Cardiac fibroblast (primary cell): ENCODE measurements around the gene ENTR1.
"Not testable (repeated sequence)": the region's sequence is repeated elsewhere in the genome, so short reads cannot be mapped to it uniquely, and the experiment has no call there.

Experiments used
- DNase-seq, 2 donors: peaks; one replicate each; pipeline versions ENCODE4 v3.0.0 to v3.0.0-alpha.2; 2010; ENCODE audit warnings: low read depth in 2 of 2
- H3K4me3 ChIP-seq, 2 donors: replicated peaks in 1 of 2; 1 replicate in 1 of 2; 2 replicates in 1 of 2; pipeline ENCODE4 v1.5.1; 2011; ENCODE audit warnings: low read depth in 2 of 2, low read length in 2 of 2, mild to moderate bottlenecking in 2 of 2, moderate library complexity in 1 of 2
- TF ChIP-seq, protein P1 (sequence below): IDR thresholded peaks from one replicate; pipeline ENCODE4 v1.5.1; 2011; ENCODE audit warnings: low read depth, mild to moderate bottlenecking, low read length, inconsistent platforms

ENTR1 gene

DNA sequence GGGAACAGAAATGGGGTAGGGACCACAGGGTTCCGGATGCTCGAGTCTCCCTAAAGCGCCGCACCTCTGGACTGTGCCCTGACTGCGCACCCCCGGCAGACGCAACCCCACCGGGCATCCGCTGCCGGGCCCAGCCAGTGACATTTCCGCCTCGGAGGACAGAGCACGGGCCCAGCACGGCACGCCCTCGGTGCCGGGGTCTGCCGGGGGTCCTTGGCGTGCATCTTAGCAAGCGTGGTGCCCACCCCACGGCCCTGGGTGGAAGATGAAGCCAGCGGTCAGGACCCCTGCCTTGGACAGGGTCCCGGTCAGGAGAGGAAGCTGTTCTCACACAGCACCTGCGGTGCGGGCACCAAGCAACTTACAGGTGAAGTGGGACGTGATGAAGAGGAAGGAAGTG is 22.2 kb upstream of the ENTR1 start:
- no peak for DNase-seq
- TF ChIP-seq, protein P1, sequence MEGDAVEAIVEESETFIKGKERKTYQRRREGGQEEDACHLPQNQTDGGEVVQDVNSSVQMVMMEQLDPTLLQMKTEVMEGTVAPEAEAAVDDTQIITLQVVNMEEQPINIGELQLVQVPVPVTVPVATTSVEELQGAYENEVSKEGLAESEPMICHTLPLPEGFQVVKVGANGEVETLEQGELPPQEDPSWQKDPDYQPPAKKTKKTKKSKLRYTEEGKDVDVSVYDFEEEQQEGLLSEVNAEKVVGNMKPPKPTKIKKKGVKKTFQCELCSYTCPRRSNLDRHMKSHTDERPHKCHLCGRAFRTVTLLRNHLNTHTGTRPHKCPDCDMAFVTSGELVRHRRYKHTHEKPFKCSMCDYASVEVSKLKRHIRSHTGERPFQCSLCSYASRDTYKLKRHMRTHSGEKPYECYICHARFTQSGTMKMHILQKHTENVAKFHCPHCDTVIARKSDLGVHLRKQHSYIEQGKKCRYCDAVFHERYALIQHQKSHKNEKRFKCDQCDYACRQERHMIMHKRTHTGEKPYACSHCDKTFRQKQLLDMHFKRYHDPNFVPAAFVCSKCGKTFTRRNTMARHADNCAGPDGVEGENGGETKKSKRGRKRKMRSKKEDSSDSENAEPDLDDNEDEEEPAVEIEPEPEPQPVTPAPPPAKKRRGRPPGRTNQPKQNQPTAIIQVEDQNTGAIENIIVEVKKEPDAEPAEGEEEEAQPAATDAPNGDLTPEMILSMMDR, result no peak
- no peak overlapping the region for H3K4me3 ChIP-seq

DNA sequence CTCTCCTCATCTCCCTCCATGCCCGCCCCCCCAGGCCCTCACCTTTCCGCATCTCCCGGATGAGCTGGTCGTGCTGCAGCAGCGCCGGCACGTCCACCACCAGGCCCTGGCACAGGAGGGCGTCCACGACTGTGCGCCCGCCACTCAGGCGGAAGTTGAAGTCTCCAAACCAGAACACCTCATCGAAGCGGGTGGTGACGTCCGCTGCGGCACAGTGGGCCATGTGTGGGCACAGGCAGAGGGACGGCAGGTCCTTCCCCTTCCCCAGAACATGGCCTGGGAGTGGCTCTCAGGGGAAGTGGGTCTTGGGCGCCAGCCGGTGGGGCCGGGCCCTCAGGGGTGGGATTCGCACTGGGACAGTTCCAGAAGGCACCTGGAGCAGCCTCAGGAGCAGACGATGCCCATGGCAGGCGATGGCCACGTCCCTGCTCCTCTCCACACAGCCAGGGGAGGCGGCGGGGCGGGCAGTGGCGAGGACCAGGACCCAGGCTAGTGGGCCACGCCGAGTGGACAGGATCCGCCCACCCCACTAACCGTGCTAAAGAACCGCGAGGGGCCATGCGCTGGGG is 21.5 kb upstream of the ENTR1 start:
- DNase-seq, result no peak
- TF ChIP-seq, protein P1, result no peak
- no peak overlapping the region for H3K4me3 ChIP-seq

DNA sequence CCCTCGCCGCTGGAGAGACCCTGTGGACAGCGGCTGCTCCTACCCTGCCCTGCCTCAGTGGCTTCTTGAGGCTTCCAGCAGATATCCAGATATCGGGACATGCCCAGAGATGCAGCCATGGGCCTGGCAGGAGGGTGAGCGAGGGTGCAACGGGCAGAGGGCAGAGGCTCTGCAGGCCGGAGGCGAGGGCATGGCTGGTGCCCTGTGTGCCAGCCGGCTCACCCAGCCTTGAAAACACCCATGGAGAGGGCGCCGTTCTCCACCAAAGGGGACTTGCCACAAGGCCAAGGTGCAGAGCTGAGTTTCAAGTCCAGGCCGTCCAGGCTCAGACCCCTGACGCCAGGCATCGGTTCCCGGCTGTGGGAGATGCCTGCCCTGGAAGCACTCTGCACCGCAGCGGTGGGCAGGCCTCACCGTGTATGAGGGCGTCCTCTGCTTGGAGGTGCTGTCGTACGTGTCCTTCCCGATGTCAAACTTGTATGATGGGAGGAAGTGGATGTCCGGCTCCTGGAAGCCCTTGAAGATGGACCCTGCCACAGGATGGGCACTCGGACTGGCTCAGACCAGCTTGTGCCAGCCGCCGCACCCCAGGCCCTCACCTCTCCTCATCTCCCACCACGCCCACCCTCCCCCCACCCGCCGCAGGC is 20.3 kb upstream of the ENTR1 start:
- DNase-seq, result no peak
- H3K4me3 ChIP-seq, result no peak overlapping the region
- TF ChIP-seq, protein P1, result no peak

DNA sequence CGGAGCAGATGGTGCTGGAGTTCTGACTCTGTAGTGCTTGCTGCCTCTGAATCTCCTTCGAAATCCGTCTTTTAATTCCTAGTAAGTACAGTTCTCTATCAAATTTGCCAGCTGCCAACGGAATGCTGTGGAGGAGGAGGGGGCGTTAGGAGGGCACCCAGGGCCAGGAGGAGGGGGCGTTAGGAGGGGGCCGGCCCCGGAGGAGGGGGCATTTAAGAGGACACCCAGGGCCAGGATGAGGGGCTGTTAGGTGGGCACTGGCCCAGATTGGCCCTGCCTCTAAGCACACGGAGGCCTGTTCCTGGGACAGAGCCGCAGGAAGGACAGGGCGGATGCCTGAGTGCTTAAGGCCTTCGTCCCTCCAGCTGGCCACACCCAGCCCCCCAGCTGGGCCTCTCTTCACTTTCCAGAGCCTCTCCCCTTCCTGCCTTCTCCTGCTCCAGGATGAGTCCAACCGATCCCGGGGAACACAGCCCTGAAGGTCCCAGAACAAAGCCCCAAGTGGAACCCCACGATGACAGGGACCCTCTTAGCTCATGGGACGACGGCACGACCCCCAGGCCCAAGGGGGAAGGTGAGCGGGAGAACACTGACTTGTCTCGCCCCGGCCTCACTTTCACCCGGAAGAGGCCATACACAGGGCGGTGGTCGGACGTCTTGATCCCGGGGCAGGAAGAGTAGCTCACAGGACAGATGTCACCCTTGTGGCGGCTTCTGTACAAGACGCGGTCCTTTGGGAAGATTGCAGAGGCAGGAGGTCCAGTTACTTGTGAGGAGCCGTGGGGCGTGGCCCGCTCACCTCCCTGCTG is 19.5 kb upstream of the ENTR1 start:
- DNase-seq, result no peak
- TF ChIP-seq, protein P1, result no peak
- no peak overlapping the region for H3K4me3 ChIP-seq

DNA sequence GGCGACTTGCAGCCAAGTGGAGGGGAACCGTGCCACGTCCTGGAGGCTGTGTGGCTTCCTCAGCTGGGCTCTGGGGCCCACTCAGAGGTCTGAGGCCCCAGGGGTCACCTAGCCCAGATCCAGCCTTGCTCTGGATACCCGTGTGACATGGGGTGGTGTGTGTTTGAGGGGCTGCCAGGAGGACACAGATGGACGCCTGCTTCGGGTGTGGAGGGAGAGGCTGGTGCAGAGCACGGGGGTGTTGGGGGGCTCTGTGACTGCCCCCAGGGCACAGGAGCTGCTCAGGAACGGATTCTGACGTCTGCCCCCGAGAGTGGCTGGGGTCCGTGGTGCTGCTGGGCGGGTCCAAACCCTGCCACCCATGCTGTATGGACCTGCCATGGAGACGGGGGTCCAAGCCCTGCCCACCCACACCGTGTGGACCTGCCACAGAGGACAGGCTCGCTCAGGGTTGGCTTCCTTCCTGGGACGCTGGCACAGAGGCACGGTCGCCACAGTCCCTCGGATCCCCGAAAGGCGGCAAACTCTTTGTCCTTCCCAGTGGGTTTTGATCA is 18.7 kb upstream of the ENTR1 start:
- DNase-seq, result no peak
- TF ChIP-seq, protein P1, result no peak
- H3K4me3 ChIP-seq, result no peak overlapping the region

DNA sequence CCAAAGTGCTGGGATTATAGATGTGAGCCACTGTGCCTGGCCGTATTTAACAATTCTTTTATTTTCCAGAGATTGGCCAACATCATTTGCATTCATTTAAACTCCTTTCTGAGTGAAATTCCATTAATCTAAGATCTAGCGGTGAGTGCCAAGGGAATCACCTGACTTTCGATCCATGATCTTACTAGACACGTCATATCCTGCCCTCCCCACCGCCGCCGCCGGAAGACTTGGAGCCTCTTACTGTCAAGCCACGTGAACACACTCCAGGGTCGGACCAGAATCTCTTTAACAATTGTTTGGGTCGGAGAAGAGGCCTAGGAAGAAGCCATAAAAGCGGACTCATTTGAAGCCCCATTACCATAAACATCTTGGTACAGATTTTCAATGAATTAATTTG is 16.4 kb upstream of the ENTR1 start:
- no peak overlapping the region for H3K4me3 ChIP-seq
- no peak for DNase-seq
- TF ChIP-seq, protein P1, result no peak

DNA sequence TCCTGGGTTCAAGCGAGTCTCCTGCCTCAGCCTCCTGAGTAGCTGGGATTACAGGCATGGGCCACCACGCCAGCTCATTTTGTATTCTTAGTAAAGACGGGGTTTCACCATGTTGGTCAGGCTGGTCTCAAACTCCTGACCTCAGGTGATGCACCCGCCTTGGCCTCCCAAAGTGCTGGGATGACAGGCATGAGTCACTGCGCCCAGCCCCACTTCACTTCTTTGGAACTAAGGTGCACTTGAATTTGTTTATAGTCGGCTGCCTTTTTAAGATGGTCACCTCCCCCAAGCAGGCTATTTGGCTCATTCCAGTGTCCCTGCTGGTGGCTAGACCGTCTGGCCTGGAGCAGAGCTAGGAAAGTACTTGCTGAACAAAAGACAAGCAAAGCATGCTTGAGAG is 15.0 kb upstream of the ENTR1 start:
- not testable (repeated sequence) for DNase-seq, H3K4me3 ChIP-seq
